ENCODE measurements around the gene PHF20. TPM values are rescaled to one million over a fixed set of nuclear protein-coding genes. Genes with fewer than 3 reads are reported as not detected.

Gene PHF20
- total and polyA plus RNA-seq, 2 of the 8 experiments (the other 6 are each of a cell fraction or from before 2014, with no cell fraction given), result 25.6 to 70.1 TPM

- H3K36me3 ChIP-seq (ENCODE audit: control insufficient read depth in 2 of 4, insufficient read depth in 4 of 4, low read length in 3 of 4), result no peaks in the 10 kb centered on the region
- peak within 1 kb of the TSS; percentile 98 for H3K56ac ChIP-seq (replicated peaks; ENCODE audit: insufficient read length, low read depth, low read length)
- H3K27ac ChIP-seq (ENCODE audit: low read depth, low read length), result peak within 1 kb of the TSS; percentile 97
- H2BK5ac ChIP-seq (ENCODE audit: low read depth, low read length), result peak within 1 kb of the TSS; percentile 92
- H3K79me2 ChIP-seq (ENCODE audit: control insufficient read depth in 1 of 2, insufficient read depth in 2 of 2, low read length in 2 of 2), result peaks cover 5 to 18% of the 10 kb centered on the region in 2 experiments; a peak in 2 of 4 replicates
- H3K4ac ChIP-seq (replicated peaks; ENCODE audit: insufficient read length, low read depth, low read length), result peak within 1 kb of the TSS; percentile 88
- no peak within 1 kb of the TSS for H3K23ac ChIP-seq (ENCODE audit: insufficient read length)
- ChIA-PET POLR2A (ENCODE audit: partially characterized antibody) (interaction anchor here (0.5 to 3.9 kb wide), 37 partner anchors 10 to 1969 kb away, joined by 3 to 30 read pairs (median 5); partner anchors contain the start of genes CNBD2, CPNE1, ERGIC3 and NFS1), CTCF (ENCODE audit: partially characterized antibody) (interaction anchor here (0.6 to 3.4 kb wide), 42 partner anchors 9 to 439 kb away, joined by 3 to 26 read pairs (median 4); partner anchors contain the start of genes CNBD2 and RBM39)
- no peak within 1 kb of the TSS for H2AK5ac ChIP-seq (ENCODE audit: low read depth, low read length)
- H3K79me1 ChIP-seq (ENCODE audit: low read depth, low read length), result 0 out of 2 replicates have a peak, but pooled peaks cover 4% of the 10 kb centered on the region
- peak within 1 kb of the TSS; percentile 95 to 97 for H3K4me2 ChIP-seq (ENCODE audit: insufficient read depth in 1 of 2, low read depth in 2 of 2, low read length in 2 of 2)
- H2AFZ ChIP-seq (ENCODE audit: low read length), result peak within 1 kb of the TSS; percentile 92
- H4K5ac ChIP-seq (ENCODE audit: insufficient read length, low read depth, low read length), result peak within 1 kb of the TSS; percentile 81
- H3K18ac ChIP-seq (ENCODE audit: extremely low read depth, low read length), result peak within 1 kb of the TSS; percentile 95
- H3K27me3 ChIP-seq (replicated peaks in 1 of 4; ENCODE audit: control insufficient read depth in 3 of 4, extremely low read depth in 1 of 4, insufficient read depth in 3 of 4, low read length in 3 of 4), result no peaks in the 10 kb centered on the region
- H2BK20ac ChIP-seq (ENCODE audit: low read length), result no peak within 1 kb of the TSS; the same call in 1 of the 2 replicates
- H3K9ac ChIP-seq (replicated peaks in 1 of 4; ENCODE audit: extremely low read depth in 1 of 4, low read depth in 3 of 4, low read length in 3 of 4), result peak within 1 kb of the TSS; percentile 80 to 100 (median 98)
- H3K4me1 ChIP-seq (replicated peaks in 1 of 4; ENCODE audit: control insufficient read depth in 3 of 4, insufficient read depth in 4 of 4, low read length in 3 of 4), result peaks cover 0 to 3% (median 0%) of the 10 kb centered on the region in 4 experiments; a peak in 2 of 7 replicates
- peak within 1 kb of the TSS; percentile 87 for H4K91ac ChIP-seq (replicated peaks; ENCODE audit: insufficient read length, low read length)
- H3K4me3 ChIP-seq (ENCODE audit: extremely low read depth in 1 of 4, insufficient read depth in 2 of 4, low read depth in 3 of 4, low read length in 4 of 4), result peak within 1 kb of the TSS; percentile 75 to 95 (median 88)
- H4K20me1 ChIP-seq (replicated peaks in 1 of 2; ENCODE audit: control insufficient read depth in 1 of 2, insufficient read depth in 2 of 2, low read length in 2 of 2), result peaks cover 3 to 5% of the 10 kb centered on the region in 2 experiments
- peak within 1 kb of the TSS; percentile 10 for H2BK120ac ChIP-seq (replicated peaks; ENCODE audit: low read depth, low read length)
- DNase-seq (ENCODE audit: low read depth in 1 of 2, low spot score in 2 of 2) (peak; percentile 95), FAIRE-seq (no peak)
- H4K8ac ChIP-seq (ENCODE audit: extremely low read depth, insufficient read depth, low read length), result peak within 1 kb of the TSS; percentile 99
- peak within 1 kb of the TSS; percentile 97; the same call in 1 of the 2 replicates for H2BK15ac ChIP-seq (ENCODE audit: low read length)
- peaks cover 8% of the 10 kb centered on the region for H3K23me2 ChIP-seq (ENCODE audit: low read depth, low read length)
- no peaks in the 10 kb centered on the region for H3K9me3 ChIP-seq (ENCODE audit: insufficient read depth in 2 of 2, low read depth in 1 of 2, low read length in 1 of 2)
- WGBS, 2 experiments (ENCODE audit: extremely low coverage in 1 of 2, insufficient coverage in 1 of 2, insufficient read length in 1 of 2, insufficient replicate concordance in 2 of 2, low coverage in 1 of 2, low lambda C conversion rate in 2 of 2, missing lambda C conversion rate in 1 of 2), result 1% methylated on average over 72 of the region's 76 CpGs; no CpG with 5 or more reads in 1 of the 2 experiments
- peak within 1 kb of the TSS; percentile 84; the same call in 1 of the 2 replicates for H2BK12ac ChIP-seq (ENCODE audit: low read depth, low read length)
- H3K14ac ChIP-seq (ENCODE audit: insufficient read length), result no peak within 1 kb of the TSS
- TF ChIP-seq YY1 (IDR thresholded peaks at IDR 0.05; ENCODE audit: low read depth, low read length), result peak; percentile 87
- no peak for TF ChIP-seq CBX5 (IDR thresholded peaks at IDR 0.05; ENCODE audit: low read depth, low read length)
- peak; percentile 91 for TF ChIP-seq TAF7 (optimal IDR thresholded peaks at IDR 0.05; ENCODE audit: borderline replicate concordance, low read depth, low read length)
- TF ChIP-seq ZNF274 (IDR thresholded peaks at IDR 0.05; ENCODE audit: borderline replicate concordance, extremely low read depth, low read length), result no peak
- TF ChIP-seq CTBP2 (IDR thresholded peaks at IDR 0.05; ENCODE audit: borderline replicate concordance, insufficient read depth, insufficient read length, low read length), result peak; percentile 22
- TF ChIP-seq SIN3A (conservative IDR thresholded peaks at IDR 0.05 in 1 of 2, IDR thresholded peaks at IDR 0.05 in 1 of 2; ENCODE audit: low read depth in 1 of 2, low read length in 2 of 2), result peak; percentile 72 to 74; a peak in 1 of 4 replicates
These were observed 182.5 kb downstream of the PHF20 start, which contains the start of gene SCAND1 for GRCh38 chr20:35954200-35954906. TSS of gene SCAND1 (minus strand) at chr20:35954502. CDS start at chr20:35954284, 218 bp downstream.
